Measurements from ENCODE around the gene DEFB119. TPM values are rescaled to one million over a fixed set of nuclear protein-coding genes. Genes with fewer than 3 reads are reported as not detected.
"Not testable (repeated sequence)": the region's sequence is repeated elsewhere in the genome, so short reads cannot be mapped to it uniquely, and the experiment has no call there.

DEFB119 gene, protein sequence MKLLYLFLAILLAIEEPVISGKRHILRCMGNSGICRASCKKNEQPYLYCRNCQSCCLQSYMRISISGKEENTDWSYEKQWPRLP
- not detected in 2 replicates for total RNA-seq (2014; rRNA removed; shearing (Covaris generic))

- DNase-seq (ENCODE audit: low spot score): no peak
- in situ Hi-C loops (cut with HindIII; ENCODE audit: low sequenced_read_pairs): no loop called here
These were observed at the start of gene DEFB119 for GRCh38 chr20:31390490-31390889. DEFB119 (minus strand) TSS chr20:31390590; CDS start chr20:31390483, 107 bp downstream.

- in situ Hi-C loops (cut with HindIII; ENCODE audit: low sequenced_read_pairs): no loop called here
These were observed 40.3 kb upstream of the DEFB119 start for GRCh38 chr20:31430568-31431115.

DNA sequence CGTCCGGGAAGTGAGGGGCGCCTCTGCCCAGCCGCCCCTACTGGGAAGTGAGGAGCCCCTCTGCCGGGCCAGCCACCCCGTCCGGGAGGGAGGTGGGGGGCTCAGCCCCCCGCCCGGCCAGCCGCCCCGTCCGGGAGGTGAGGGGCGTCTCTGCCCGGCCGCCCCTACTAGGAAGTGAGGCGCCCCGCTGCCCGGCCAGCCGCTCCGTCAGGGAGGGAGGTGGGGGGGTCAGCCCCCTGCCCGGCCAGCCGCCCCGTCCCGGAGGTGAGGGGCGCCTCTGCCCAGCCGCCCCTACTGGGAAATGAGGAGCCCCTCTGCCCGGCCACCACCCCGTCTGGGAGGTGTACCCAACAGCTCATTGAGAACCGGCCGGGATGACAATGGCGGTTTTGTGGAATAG lies 37.2 kb upstream of the DEFB119 start:
- DNase-seq (ENCODE audit: low spot score); in situ Hi-C loops (cut with HindIII; ENCODE audit: low sequenced_read_pairs): not testable (repeated sequence)

More at GRCh38 chr20:31430568-31431115, 40.3 kb upstream of the DEFB119 start:
- DNase-seq (ENCODE audit: low spot score): no peak

GRCh38 chr20:31426891-31427551 lies 36.6 kb upstream of the DEFB119 start:
- in situ Hi-C loops (cut with HindIII; ENCODE audit: low sequenced_read_pairs): not testable (repeated sequence)

GRCh38 chr20:31425797-31426196 lies 35.4 kb upstream of the DEFB119 start:
- in situ Hi-C loops (cut with HindIII; ENCODE audit: low sequenced_read_pairs): no loop called here
- no peak for DNase-seq (ENCODE audit: low spot score)

More at GRCh38 chr20:31426891-31427551, 36.6 kb upstream of the DEFB119 start:
- DNase-seq (ENCODE audit: low spot score): not testable (repeated sequence)

- no peak for DNase-seq (ENCODE audit: low spot score)
- in situ Hi-C loops (cut with HindIII; ENCODE audit: low sequenced_read_pairs): no loop called here
These were observed 27.9 kb upstream of the DEFB119 start for GRCh38 chr20:31418307-31418706.

GRCh38 chr20:31415653-31416052 lies 25.3 kb upstream of the DEFB119 start:
- in situ Hi-C loops (cut with HindIII; ENCODE audit: low sequenced_read_pairs): no loop called here
- DNase-seq (ENCODE audit: low spot score): no peak

- in situ Hi-C loops (cut with HindIII; ENCODE audit: low sequenced_read_pairs): no loop called here
- no peak for DNase-seq (ENCODE audit: low spot score)
These were observed 24.0 kb upstream of the DEFB119 start for GRCh38 chr20:31414381-31414780.

- no peak for DNase-seq (ENCODE audit: low spot score)
- in situ Hi-C loops (cut with HindIII; ENCODE audit: low sequenced_read_pairs): no loop called here
These were observed 19.6 kb upstream of the DEFB119 start for GRCh38 chr20:31410011-31410410.

DNA sequence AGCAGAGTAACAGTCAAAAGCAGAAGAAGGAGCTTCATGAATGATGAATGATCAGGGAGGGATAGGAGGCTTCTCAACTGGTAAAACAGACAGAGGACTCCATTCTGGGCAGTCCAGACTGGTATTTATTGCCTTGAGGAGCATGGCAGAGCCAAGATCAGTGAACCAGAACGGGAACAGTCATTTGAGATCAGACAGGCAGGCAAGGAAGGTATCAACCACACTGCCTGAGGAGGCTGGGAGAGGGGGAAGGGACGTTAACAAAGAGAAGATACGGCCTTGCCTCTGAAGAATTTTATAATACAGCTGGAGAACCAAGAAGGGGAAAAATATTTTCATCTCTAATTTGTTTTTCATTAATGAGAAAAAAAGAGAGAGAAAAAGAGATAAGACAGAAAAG lies 15.7 kb upstream of the DEFB119 start, which contains the start of gene DEFB121:
DEFB121 (minus strand) TSS at position 101 of the 400 bp plus-strand sequence; CDS start at position 38, 63 bp downstream.
- no peak for DNase-seq (ENCODE audit: low spot score)
- in situ Hi-C loops (cut with HindIII; ENCODE audit: low sequenced_read_pairs): no loop called here

DNA sequence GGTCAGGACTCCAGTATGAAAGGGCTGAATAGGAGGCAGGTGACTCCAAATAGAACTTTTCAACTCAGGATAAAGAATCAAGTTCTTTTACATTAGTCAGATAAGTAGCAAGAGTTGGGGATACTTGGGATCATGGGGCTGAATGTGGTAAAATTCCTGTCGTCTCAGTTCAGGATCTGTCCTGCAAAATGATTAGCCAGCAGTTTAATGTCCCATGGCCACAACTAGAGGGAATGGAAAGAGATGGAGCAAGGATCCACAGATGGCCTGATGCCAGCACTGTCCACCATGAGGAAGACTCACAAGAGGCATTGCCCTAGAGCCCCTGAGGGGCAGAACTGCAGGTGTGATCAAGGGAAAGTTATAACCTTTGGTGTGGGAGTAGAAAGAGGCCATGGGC lies 13.5 kb upstream of the DEFB119 start:
- DNase-seq (ENCODE audit: low spot score): no peak
- in situ Hi-C loops (cut with HindIII; ENCODE audit: low sequenced_read_pairs): no loop called here

DNA sequence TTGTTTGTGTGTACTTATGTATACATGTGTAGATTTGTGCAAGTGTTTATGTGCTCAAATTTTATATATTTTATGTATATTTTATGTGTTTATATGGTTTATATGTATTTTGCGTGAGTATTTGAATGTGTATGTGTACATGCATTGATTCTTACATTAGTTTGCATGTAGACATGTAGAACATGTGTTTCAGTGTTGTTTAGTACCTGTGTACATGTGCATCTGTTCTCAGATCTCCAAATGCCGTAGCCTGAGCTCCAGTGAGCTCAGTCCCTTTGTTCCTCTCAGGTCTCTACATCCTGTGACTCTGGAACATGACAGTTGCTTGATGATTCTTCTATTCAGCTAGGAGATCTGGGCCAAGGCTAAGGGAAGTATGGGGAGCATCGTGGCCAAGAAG lies 4.5 kb upstream of the DEFB119 start:
- DNase-seq (ENCODE audit: low spot score): no peak
- in situ Hi-C loops (cut with HindIII; ENCODE audit: low sequenced_read_pairs): no loop called here

GRCh38 chr20:31392836-31393235 lies 2.4 kb upstream of the DEFB119 start:
- DNase-seq (ENCODE audit: low spot score): no peak
- in situ Hi-C loops (cut with HindIII; ENCODE audit: low sequenced_read_pairs): no loop called here

DNA sequence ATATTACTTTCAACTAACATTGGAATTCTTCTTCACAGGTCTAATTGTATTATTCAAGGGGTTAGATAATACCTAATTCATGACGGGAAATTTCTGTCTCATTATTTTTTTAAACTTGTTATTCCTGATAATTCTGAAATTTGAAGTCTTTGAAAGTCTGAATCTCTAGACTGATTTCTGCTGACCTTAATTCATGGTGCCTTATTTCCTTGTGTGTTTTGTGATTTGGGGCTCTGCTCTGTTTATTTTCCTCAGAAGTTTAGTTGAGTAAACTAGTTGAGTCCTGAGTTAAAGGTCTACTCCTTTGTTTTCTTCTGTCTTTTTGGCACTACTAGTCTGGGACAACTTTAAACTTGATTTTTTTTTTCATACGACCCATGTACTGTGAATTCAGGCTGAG lies 16.0 kb downstream of the DEFB119 start:
- no peak for DNase-seq (ENCODE audit: low spot score)
- in situ Hi-C loops (cut with HindIII; ENCODE audit: low sequenced_read_pairs): no loop called here

DNA sequence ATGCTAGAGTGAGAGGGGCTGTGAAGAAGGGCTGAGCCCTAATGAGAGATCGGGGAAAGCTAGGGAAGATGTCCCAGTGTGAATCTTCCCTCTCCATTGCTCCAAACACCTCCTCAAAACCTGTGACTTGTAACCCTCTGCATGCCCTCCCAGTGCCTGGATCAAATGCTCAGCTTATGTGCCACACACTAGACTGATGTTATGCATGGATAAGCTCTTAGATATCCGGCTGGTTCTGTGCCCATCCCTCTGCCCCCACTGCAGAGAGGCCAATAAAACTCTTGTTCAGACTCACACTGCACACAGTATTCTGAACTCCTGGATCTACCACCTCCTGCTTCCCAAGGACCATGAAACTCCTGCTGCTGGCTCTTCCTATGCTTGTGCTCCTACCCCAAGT lies 22.1 kb downstream of the DEFB119 start, which contains the start of gene DEFB118:
DEFB118 (plus strand) TSS at position 301 of the 400 bp plus-strand sequence; CDS start at position 351, 50 bp downstream.
- in situ Hi-C loops (cut with HindIII; ENCODE audit: low sequenced_read_pairs): no loop called here
- DNase-seq (ENCODE audit: low spot score): no peak

GRCh38 chr20:31364272-31364671 lies 26.1 kb downstream of the DEFB119 start:
- in situ Hi-C loops (cut with HindIII; ENCODE audit: low sequenced_read_pairs): not testable (repeated sequence)

DNA sequence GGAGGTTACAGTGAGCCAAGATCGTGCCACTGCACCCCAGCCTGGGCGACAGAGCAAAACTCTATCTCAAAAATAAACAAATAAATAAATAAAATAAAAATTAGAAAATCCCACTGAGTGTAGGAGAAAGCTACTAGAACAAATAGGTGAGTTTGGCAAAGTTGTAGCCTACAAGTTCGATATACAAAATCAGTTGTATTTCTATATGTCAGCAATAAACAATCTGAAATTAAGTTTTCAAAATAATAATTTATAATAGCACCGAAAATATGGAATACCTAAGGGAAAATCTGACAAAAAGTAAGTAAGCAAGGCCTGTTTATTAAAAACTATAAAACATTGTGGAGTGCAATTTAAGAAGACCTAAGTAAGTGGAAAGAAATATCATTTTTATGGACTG lies 27.1 kb downstream of the DEFB119 start:
- in situ Hi-C loops (cut with HindIII; ENCODE audit: low sequenced_read_pairs): no loop called here

More at GRCh38 chr20:31364272-31364671, 26.1 kb downstream of the DEFB119 start:
- not testable (repeated sequence) for DNase-seq (ENCODE audit: low spot score)

DNA sequence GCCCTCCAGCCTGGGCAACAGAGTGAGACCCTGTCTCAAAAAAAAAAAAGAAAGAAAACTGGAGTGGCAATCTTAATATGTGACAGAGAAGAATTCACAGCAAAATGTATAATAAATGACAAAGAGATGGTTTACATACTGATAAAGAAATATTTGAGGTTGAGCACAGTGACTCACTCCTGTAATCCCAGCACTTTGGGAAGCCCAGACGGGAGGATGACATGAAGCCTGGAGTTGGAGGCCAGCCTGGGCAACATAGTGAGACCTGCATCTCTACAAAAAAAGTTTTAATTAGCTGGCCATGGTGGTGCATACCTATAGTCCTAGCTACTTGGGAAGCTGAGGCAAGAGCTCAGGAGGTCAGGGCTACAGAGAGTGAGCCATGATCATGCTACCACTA lies 34.4 kb downstream of the DEFB119 start:
- no peak for DNase-seq (ENCODE audit: low spot score)
- in situ Hi-C loops (cut with HindIII; ENCODE audit: low sequenced_read_pairs): no loop called here

More for the DNA sequence above, 27.1 kb downstream of the DEFB119 start:
- no peak for DNase-seq (ENCODE audit: low spot score)

- no peak for DNase-seq (ENCODE audit: low spot score)
- in situ Hi-C loops (cut with HindIII; ENCODE audit: low sequenced_read_pairs): no loop called here
These were observed 48.9 kb downstream of the DEFB119 start for GRCh38 chr20:31341470-31341869.

GRCh38 chr20:31330893-31331292 lies 59.5 kb downstream of the DEFB119 start:
- in situ Hi-C loops (cut with HindIII; ENCODE audit: low sequenced_read_pairs): no loop called here
- DNase-seq (ENCODE audit: low spot score): no peak

All from G401 (cell line).